HG03135 (cell line): Measurements from ENCODE around the gene IKZF5.
A peak's percentile ranks its signal among the peaks of the same experiment; 100 is the strongest.

ENCODE experiments used
- ATAC-seq: cut with Tn5 transposase; IDR thresholded peaks from one replicate; pipeline ENCODE4 v1.9.1; 2021; ENCODE audit warnings: mild to moderate bottlenecking, moderate library complexity; ENCODE audit not compliant: unreplicated experiment

Gene IKZF5, protein sequence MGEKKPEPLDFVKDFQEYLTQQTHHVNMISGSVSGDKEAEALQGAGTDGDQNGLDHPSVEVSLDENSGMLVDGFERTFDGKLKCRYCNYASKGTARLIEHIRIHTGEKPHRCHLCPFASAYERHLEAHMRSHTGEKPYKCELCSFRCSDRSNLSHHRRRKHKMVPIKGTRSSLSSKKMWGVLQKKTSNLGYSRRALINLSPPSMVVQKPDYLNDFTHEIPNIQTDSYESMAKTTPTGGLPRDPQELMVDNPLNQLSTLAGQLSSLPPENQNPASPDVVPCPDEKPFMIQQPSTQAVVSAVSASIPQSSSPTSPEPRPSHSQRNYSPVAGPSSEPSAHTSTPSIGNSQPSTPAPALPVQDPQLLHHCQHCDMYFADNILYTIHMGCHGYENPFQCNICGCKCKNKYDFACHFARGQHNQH

GRCh38 chr10:123008355-123009104 is at the start of gene IKZF5, which contains the start of gene ACADSB:
IKZF5 (minus strand) TSS chr10:123008795; CDS start chr10:122998625, 10,170 bp downstream.
ACADSB (plus strand) TSS chr10:123009006; CDS start chr10:123009030, 24 bp downstream.
- peak; percentile 82 for ATAC-seq

DNA sequence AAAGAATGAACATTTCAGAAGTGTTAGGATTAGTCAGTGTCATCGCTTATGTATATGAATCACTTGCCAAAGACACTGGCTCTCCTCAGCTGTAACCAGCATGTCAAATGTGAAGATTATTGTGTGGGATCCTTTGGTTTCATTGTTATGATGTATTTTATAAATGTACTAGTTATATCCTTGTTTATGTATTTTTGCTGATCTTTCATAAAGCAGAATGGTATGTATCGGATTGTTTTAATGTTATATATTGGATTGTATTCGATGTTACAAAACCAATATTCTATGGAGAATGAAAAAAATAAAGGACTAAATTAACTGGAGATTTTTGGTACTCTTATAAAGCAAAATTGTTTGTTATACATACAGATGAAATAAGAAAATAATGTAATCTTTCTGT is 49.4 kb upstream of the IKZF5 start:
- ATAC-seq, result no peak

- no peak for ATAC-seq
Measured at GRCh38 chr10:123045961-123046731, 37.6 kb upstream of the IKZF5 start.

GRCh38 chr10:123044391-123044790 is 35.8 kb upstream of the IKZF5 start:
- ATAC-seq, result no peak

DNA sequence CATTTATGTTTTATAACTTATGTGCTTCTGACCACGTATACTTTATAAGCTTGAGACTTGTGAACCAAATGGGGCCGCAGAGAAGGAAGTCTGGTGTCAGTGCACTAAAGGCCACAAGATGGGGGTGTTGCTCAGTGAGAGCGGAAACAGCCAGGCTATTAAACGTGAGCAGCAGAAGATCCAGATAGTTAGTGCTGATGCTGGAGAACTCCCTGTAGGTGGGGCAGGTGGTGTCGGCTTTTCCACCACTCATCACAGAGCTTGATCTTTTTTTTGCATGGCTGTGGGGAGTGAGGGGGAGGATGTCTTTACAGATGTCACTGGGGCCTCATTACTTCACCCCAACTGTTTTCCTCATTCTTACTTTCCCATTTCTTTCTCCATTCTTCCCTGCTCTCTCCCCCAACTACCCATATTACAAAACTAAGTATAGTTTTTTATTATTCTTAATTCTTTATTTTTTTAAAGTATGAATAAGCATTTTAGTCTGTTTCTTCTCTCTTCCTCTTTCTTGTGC is 34.9 kb upstream of the IKZF5 start:
- ATAC-seq, result peak; percentile 77

DNA sequence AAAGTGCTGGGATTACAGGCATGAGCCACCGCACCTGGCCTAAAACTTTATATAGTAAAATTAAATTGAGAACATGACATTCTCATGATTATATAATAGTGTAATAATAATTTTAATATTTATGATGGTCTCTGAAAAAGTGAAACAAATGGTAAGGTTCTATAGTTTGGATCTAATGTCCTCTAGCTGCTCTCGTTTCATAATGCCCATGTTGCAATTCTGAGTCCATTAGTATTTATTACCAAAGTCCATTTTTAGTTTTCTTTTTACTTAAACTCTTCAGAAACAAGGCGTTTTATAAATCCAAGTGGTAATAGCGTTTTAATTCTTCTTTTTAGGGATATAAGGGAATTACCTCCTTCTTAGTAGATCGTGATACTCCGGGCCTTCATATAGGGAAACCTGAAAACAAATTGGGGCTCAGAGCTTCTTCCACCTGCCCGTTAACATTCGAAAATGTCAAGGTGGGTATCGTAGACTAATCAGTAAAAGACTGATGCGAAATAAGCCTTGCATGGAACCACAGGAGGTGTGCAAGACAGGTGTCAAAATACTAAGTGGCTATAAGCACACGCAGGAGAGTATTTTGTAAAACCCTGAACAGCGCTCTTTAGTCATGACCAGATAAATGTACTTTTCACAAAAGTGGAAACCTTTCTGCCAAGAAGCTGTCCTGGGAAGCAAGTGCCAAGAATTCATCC is 34.3 kb upstream of the IKZF5 start:
- ATAC-seq, result no peak

GRCh38 chr10:123039632-123039930 is 31.0 kb upstream of the IKZF5 start:
- no peak for ATAC-seq

- ATAC-seq, result no peak
Measured at GRCh38 chr10:123038782-123039631, 30.4 kb upstream of the IKZF5 start.

- ATAC-seq, result no peak
Measured at GRCh38 chr10:123035467-123036086, 27.0 kb upstream of the IKZF5 start.

DNA sequence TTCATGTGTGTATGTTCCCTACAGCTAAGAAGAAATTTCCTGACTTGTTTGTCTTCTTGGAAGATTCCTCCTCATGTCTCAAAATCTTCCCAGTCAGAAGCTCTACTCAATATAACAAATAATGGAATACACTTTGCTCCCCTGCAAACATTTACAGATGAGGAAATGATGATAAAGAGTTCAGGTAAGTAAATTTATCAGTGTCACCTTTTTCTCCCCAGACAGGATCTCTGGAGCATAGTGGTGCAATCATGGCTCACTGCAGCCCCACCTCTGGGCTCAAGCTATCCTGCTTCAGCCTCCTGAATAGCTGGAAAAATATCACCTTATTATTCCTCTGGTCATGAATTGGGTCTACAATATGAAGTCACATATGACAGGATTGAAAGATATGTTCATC is 25.7 kb upstream of the IKZF5 start:
- ATAC-seq, result no peak

DNA sequence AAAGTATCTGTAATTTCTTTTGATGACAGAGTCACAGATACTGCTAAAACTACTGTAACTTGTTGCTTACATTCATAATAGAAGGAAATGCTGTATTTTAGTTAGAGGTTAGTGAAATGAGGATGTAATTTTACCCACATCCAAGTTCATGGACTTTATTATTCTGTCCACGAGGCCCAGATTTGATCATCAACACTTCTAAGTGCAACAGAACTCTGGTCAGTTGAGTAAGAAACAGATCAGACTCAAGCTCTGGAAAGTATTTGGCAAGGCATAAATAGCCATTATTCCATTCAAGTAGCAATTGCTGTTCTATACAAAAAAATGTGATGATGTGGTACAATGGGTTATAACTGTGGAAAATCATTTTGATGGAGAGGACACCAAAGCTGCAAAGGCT is 22.5 kb upstream of the IKZF5 start:
- ATAC-seq, result no peak

DNA sequence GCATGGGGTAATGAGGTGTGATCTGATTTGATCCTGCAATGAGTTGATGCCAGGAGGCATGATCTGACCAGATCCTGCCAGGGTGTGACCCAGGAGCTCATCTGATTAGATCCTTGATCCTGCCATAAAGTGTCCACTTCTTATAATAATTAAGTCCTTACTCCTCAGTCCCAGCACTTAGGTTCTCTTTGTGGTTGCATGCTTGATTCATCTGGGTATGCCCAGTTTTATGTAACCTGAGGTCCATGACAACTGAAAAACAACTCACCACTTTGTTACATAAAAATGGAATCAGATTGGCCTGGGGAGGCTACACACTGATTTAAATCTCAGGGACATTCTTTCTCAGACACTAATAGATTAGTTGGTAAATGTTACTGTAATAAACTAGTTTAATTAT is 19.3 kb upstream of the IKZF5 start:
- no peak for ATAC-seq

DNA sequence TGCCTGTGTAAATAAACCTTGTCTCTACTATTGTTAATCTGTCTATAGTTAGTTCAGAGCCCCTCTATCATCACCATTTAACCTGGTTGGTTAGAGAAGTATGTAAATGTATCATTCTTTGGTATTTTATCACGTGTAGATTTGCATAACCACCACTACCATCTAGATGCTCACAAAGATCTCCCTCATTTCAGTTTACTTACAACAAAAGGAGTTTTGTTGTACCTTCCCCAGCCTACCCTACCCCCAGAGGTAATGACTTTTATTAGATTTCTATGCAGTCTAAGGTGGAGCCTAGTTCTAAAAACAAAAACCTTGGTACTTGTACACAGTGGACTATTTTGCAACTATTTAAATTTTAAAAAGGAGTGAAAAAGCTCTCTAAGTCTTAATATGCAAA is 17.7 kb upstream of the IKZF5 start:
- no peak for ATAC-seq

- ATAC-seq, result no peak
Measured at GRCh38 chr10:123024540-123024939, 15.9 kb upstream of the IKZF5 start.

DNA sequence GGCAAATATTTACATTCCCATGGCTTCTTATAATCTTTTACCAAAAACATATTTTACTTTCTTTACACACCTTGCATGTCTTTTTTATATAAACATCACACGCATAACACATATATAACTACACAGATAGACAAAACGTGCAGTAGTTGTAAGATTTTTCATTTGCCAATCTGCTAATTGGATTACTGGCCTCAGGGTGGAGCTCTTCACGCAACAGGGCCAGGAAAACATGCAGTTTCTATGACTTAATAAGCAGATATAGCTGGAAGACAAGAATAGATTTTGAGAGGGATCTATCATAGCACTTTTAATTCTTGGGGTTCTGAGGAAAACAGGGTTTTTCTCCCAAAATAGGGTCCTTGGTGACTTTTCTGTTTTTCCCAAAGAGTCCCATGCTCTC is 12.9 kb upstream of the IKZF5 start:
- no peak for ATAC-seq

DNA sequence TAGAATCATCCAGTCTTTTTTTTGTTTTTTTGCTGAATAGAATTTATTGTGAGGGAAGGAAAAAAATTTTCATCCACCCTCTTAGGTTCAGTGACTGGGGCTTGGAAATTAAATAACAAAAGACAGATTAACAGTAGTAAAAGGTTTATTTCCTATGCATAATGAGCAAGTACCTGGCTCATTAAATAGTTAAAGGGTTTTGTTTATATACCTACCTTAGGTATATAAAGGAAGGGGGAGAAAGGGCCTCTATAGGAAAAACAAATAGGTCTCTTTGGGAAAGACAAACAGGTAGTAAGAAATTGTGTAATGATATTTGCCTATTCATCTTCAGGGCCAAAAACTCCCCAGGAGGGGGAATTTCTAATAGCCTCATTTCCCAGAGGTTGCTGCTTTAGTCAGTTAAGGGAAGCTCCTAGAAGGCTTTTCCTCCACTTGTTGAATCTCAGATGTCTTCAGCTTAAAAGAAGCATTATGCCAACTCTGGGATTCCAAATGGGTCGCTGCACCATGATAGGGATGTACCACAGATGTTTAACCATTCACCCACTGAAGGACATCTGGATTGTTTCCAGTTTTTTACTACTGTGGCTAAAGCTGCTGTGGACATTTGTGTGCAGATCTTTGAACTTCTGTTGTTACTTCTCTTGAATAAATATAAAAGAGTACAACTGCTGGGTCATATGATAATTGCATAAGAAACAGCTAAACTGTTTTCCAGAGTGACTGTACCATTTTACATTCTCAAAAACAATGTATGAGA is 11.5 kb upstream of the IKZF5 start:
- ATAC-seq, result no peak

- ATAC-seq, result no peak
Measured at GRCh38 chr10:123019264-123019663, 10.7 kb upstream of the IKZF5 start.

- no peak for ATAC-seq
Measured at GRCh38 chr10:123018531-123018930, 9.9 kb upstream of the IKZF5 start.
